CD14-positive monocyte (primary cell): ENCODE results near the gene METTL25. TPM values are rescaled to one million over a fixed set of nuclear protein-coding genes. Genes with fewer than 3 reads are reported as not detected.

Experiments
- DNase-seq, 3 donors: peaks; one replicate each; pipeline ENCODE4 v3.0.0-alpha.2; 2011 to 2022
- H2AFZ ChIP-seq: 2 replicates; pipeline ENCODE4 v1.6.0; 2012; ENCODE audit warnings: mild to moderate bottlenecking, low read depth, low read length, inconsistent platforms; ENCODE audit not compliant: insufficient read depth, poor library complexity, severe bottlenecking
- H3K27ac ChIP-seq, 2 donors: 1 replicate in 1 of 2; 2 replicates in 1 of 2; pipeline ENCODE4 v1.5.1; 2012 to 2013; ENCODE audit warnings: low read length in 2 of 2, control low read depth in 1 of 2, inconsistent platforms in 1 of 2, low read depth in 1 of 2, mild to moderate bottlenecking in 1 of 2
- H3K27me3 ChIP-seq, 2 donors: one replicate each; pipeline versions ENCODE4 v1.6.0 to v1.6.1; 2011 to 2013; ENCODE audit warnings: low read length in 2 of 2; ENCODE audit not compliant: control insufficient read depth in 2 of 2, insufficient read depth in 2 of 2
- H3K36me3 ChIP-seq, 2 donors: replicated peaks in 1 of 2; 1 replicate in 1 of 2; 2 replicates in 1 of 2; pipeline versions ENCODE4 v1.5.1 to v1.6.1; 2012 to 2013; ENCODE audit warnings: low read length in 2 of 2, control low read depth in 1 of 2, inconsistent platforms in 1 of 2, mild to moderate bottlenecking in 1 of 2; ENCODE audit not compliant: insufficient read depth in 2 of 2, control insufficient read depth in 1 of 2
- H3K4me1 ChIP-seq, 2 donors: 1 replicate in 1 of 2; 2 replicates in 1 of 2; pipeline versions ENCODE4 v1.5.1 to v1.6.1; 2012 to 2013; ENCODE audit warnings: low read length in 2 of 2, control low read depth in 1 of 2, inconsistent platforms in 1 of 2, mild to moderate bottlenecking in 1 of 2, moderate library complexity in 1 of 2; ENCODE audit not compliant: insufficient read depth in 2 of 2, control insufficient read depth in 1 of 2
- H3K4me2 ChIP-seq: replicated peaks from 2 replicates; pipeline ENCODE3; 2012; ENCODE audit warnings: low read length, moderate library complexity, mild to moderate bottlenecking; ENCODE audit not compliant: poor library complexity, severe bottlenecking; ENCODE audit errors: extremely low read depth
- H3K4me3 ChIP-seq, 3 experiments: fragments of 200-600 bp in 1 of 3; sonication (generic) in 1 of 3; replicated peaks in 1 of 3; 1 replicate in 2 of 3; 2 replicates in 1 of 3; pipeline ENCODE4 v1.5.1; 2011 to 2013; ENCODE audit warnings: low read length in 3 of 3, mild to moderate bottlenecking in 3 of 3, control low read depth in 2 of 3, low read depth in 2 of 3, inconsistent platforms in 1 of 3, moderate library complexity in 1 of 3
- H3K79me2 ChIP-seq: 2 replicates; pipeline ENCODE4 v1.6.0; 2012; ENCODE audit warnings: mild to moderate bottlenecking, control low read depth, inconsistent platforms, low read length, moderate library complexity; ENCODE audit not compliant: insufficient read depth
- H3K9ac ChIP-seq: 2 replicates; pipeline ENCODE4 v1.6.0; 2017; ENCODE audit warnings: low read length, mild to moderate bottlenecking; ENCODE audit not compliant: insufficient read depth, poor library complexity, severe bottlenecking
- H3K9me3 ChIP-seq, 2 donors: replicated peaks in 1 of 2; 1 replicate in 1 of 2; 2 replicates in 1 of 2; pipeline versions ENCODE4 v1.5.1 to v1.6.1; 2012 to 2013; ENCODE audit warnings: low read length in 2 of 2, control low read depth in 1 of 2; ENCODE audit not compliant: control insufficient read depth in 1 of 2, insufficient read depth in 1 of 2
- H4K20me1 ChIP-seq: 2 replicates; pipeline ENCODE4 v1.6.0; 2012; ENCODE audit warnings: mild to moderate bottlenecking, low read length, control low read depth, moderate library complexity; ENCODE audit not compliant: insufficient read depth
- H3K27ac Mint-ChIP-seq, 7 donors: one replicate each; pipeline ENCODE4 v1.8.0; 2020; ENCODE audit warnings: mild to moderate bottlenecking in 7 of 7, mixed read lengths in 7 of 7, moderate library complexity in 6 of 7, inconsistent platforms in 2 of 7
- H3K27me3 Mint-ChIP-seq, 3 donors: one replicate each; pipeline ENCODE4 v1.8.0; 2021 to 2022; ENCODE audit warnings: low read depth in 3 of 3, mild to moderate bottlenecking in 3 of 3, mixed read lengths in 3 of 3, moderate library complexity in 3 of 3, inconsistent platforms in 1 of 3
- H3K36me3 Mint-ChIP-seq, 2 donors: one replicate each; pipeline ENCODE4 v1.8.0; 2020; ENCODE audit warnings: mixed read lengths in 2 of 2, inconsistent platforms in 1 of 2, mild to moderate bottlenecking in 1 of 2
- H3K4me1 Mint-ChIP-seq: one replicate; pipeline ENCODE4 v1.8.0; 2020; ENCODE audit warnings: mild to moderate bottlenecking, mixed read lengths
- H3K4me3 Mint-ChIP-seq, 2 donors: one replicate each; pipeline ENCODE4 v1.8.0; 2020; ENCODE audit warnings: mild to moderate bottlenecking in 2 of 2, mixed read lengths in 2 of 2, moderate library complexity in 1 of 2
- H3K9me3 Mint-ChIP-seq, 7 donors: one replicate each; pipeline ENCODE4 v1.8.0; 2020 to 2022; ENCODE audit warnings: mixed read lengths in 7 of 7, mild to moderate bottlenecking in 6 of 7, moderate library complexity in 6 of 7, inconsistent platforms in 2 of 7
- CTCF ChIP-seq: fragments of 200-600 bp; IDR thresholded peaks from one replicate; pipeline ENCODE4 v1.8.0; 2022; ENCODE audit warnings: antibody characterized with exemption, mild to moderate bottlenecking
- WGBS: methylation state at CpG from one replicate; pipeline ENCODE4 v1.1.5; 2013; ENCODE audit warnings: missing lambda C conversion rate; ENCODE audit not compliant: insufficient coverage; 5-methylcytosine and 5-hydroxymethylcytosine counted together
- intact Hi-C, 2 donors: fragments of 100-400 bp; cut with micrococcal nuclease; formaldehyde crosslinking; loops; one replicate each; pipeline versions ENCODE4 v1.15.0 to v1.15.1; 2023
- polyA plus RNA-seq, 3 donors: library from polyadenylated mRNA; depleted of rRNA in 1 of 3; unstranded in 2 of 3; stranded (reverse) in 1 of 3; fragments of 300-500 nt in 2 of 3; fragments of >200 nt in 1 of 3; fragmentation: Illumina TruSeq in 2 of 3; gene quantifications; 1 replicate in 2 of 3; 2 replicates in 1 of 3; pipeline ENCODE4 v1.2.3, GENCODE V29; 2012 to 2021

METTL25 gene
- polyA plus RNA-seq, 3 donors, result 7.0 to 12.2 (median 8.1) TPM

DNA sequence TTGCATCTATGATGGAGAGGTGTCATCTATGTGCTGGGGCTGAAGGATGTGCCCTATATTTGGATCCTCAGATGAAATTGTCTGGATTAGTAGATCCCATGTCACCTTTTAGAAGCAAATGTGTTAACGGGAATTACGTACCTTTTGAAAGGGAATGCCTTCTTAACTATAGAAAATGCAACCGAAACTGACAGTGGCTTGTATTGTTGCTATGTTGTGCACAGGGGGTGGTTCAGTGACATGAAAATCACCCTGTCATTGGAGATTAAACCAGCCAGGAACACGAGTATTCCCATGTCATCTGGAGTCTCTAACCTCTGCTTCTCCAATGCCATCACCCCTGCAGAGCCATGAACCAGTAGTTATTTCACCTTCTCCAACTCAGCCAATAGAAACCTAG lies 110.2 kb downstream of the METTL25 start:
- peaks cover 0 to 10% of the 10 kb centered on the region in 2 donors for H3K9me3 ChIP-seq
- peaks cover 26 to 27% of the 10 kb centered on the region in 2 donors for H3K36me3 Mint-ChIP-seq
- intact Hi-C loops, result no loop called here
- H3K4me2 ChIP-seq, result no peak overlapping the region
- H3K27ac ChIP-seq, result no peak overlapping the region
- no peaks in the 10 kb centered on the region for H3K4me1 ChIP-seq
- H3K36me3 ChIP-seq, result peaks cover 0 to 11% of the 10 kb centered on the region in 2 donors
- no peak overlapping the region for H2AFZ ChIP-seq
- no peak for TF ChIP-seq CTCF
- H3K4me3 Mint-ChIP-seq, result no peak overlapping the region
- no peak overlapping the region for H3K4me3 ChIP-seq
- H3K79me2 ChIP-seq, result no peaks in the 10 kb centered on the region
- H3K9ac ChIP-seq, result no peak overlapping the region
- no peaks in the 10 kb centered on the region for H3K27me3 Mint-ChIP-seq
- no peaks in the 10 kb centered on the region for H3K27me3 ChIP-seq
- H4K20me1 ChIP-seq, result no peaks in the 10 kb centered on the region
- H3K4me1 Mint-ChIP-seq, result no peaks in the 10 kb centered on the region
- WGBS, result 100% methylated on average over 1 of the region's 4 CpGs
- peak overlapping the region in 1 of 7 donors; percentile 46 for H3K27ac Mint-ChIP-seq
- H3K9me3 Mint-ChIP-seq, result peaks cover 0 to 14% (median 10%) of the 10 kb centered on the region in 7 donors
- no peak for DNase-seq

DNA sequence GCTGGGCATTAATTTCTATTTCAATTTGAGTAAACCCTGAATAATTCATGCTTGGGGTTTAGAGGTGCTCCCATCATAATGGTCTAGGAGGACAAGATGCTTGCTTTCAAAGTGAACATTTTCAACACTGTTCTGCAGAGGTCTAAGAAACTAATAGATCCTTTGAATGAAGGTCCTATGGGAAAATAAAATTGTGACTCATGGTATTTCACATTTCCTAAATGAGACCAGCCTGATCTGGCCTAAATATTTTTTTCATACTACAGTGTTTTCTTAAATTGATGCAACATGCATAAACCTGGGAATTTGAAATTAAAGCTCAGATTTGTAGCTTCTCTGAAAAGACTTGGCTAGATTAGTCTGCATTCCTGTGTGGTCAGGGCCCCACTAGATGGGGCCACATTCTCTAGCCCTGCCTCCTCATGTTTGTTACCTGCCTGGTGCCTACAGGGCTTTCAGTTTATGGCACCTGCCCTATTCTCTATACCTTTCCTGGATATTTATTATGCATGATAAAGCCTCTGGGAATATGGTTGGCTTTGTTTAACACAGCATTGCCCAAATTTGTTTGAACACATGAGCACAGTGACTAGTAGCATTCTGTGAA lies 112.7 kb downstream of the METTL25 start:
- DNase-seq, result no peak
- Histone ChIP-seq H3K4me1 (no peaks in the 10 kb centered on the region), H3K4me2 (no peak overlapping the region), H2AFZ (no peak overlapping the region), H3K4me3 (no peak overlapping the region), H3K79me2 (no peaks in the 10 kb centered on the region), H3K9ac (no peak overlapping the region), H3K27ac (no peak overlapping the region), H3K9me3 (peaks cover 0 to 10% of the 10 kb centered on the region in 2 donors), H3K27me3 (no peaks in the 10 kb centered on the region), H3K36me3 (peaks cover 0 to 11% of the 10 kb centered on the region in 2 donors), H4K20me1 (no peaks in the 10 kb centered on the region)
- Mint-ChIP-seq H3K27me3 (no peaks in the 10 kb centered on the region), H3K9me3 (peaks cover 3 to 14% (median 10%) of the 10 kb centered on the region in 7 donors), H3K4me1 (no peaks in the 10 kb centered on the region), H3K4me3 (no peak overlapping the region), H3K27ac (no peak overlapping the region), H3K36me3 (peaks cover 30 to 32% of the 10 kb centered on the region in 2 donors)
- TF ChIP-seq CTCF, result no peak
- intact Hi-C loops, result no loop called here
